ENCODE measurements around the gene KNL1.

- no peak for TF ChIP-seq EZH2 (IDR thresholded peaks at IDR 0.05; ENCODE audit: borderline replicate concordance, low read depth, low read length, poor library complexity, severe bottlenecking)
- TF ChIP-seq CTCF (conservative IDR thresholded peaks at IDR 0.05; ENCODE audit: low read depth, low read length), result no peak
Observed at GRCh38 chr15:40694688-40695468, 100.8 kb downstream of the KNL1 start, which contains the start of gene RAD51.
